ENCODE results near the gene TRMT1.
"Not testable (repeated sequence)": the region's sequence is repeated elsewhere in the genome, so short reads cannot be mapped to it uniquely, and the experiment has no call there.

Gene TRMT1

DNA sequence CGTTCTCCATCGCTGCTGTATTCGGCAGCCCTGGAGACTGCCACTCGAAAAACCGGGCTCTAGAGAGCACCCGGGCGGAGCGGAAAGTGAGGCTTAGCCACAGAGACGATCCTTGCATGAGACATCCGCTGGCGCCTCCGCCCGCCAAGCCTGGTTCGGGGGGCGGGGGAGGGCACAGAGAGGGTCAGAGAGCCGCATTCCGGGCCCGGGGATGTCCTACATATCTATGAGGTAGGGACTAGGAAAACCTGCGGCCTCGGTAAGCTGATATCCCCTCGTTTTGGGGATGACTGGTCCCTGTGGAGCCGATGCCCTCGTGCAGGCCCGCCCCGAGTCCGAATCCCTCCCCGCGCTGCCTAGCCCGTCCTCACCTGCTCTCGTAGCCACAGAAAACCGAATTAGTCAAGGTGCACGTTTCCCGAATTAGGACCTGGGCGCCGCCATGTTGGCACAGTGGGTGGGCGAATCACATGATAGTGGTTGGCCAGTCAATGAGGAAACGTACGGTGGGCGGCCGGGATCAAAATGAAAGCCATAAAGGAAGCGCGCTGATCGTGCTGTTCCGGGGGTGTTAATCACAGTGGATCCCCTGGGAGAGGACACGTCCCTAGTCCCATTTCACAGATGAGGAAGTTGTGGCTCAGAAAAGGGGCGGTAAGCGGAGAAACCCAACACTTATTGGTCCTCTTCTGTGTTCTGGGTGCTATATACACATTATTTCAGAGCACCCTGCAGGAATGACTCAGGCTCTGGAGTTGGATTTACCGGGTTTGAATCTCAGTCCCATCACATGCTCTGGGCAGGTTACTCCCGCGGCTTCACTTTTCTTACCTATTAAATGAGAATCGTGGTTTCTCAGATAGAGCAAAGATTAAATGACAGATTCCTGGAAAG is at the start of gene TRMT1:
Gene TRMT1, minus strand, starts transcription at position 459 of the 894 bp plus-strand sequence. Its CDS starts 341 bp downstream, at position 118.
- peak; percentile 69 for DNase-seq

GRCh38 chr19:13166151-13166550 is 49.6 kb upstream of the TRMT1 start:
- not testable (repeated sequence) for DNase-seq

GRCh38 chr19:13165162-13165997 is 48.8 kb upstream of the TRMT1 start:
- DNase-seq, result no peak

DNA sequence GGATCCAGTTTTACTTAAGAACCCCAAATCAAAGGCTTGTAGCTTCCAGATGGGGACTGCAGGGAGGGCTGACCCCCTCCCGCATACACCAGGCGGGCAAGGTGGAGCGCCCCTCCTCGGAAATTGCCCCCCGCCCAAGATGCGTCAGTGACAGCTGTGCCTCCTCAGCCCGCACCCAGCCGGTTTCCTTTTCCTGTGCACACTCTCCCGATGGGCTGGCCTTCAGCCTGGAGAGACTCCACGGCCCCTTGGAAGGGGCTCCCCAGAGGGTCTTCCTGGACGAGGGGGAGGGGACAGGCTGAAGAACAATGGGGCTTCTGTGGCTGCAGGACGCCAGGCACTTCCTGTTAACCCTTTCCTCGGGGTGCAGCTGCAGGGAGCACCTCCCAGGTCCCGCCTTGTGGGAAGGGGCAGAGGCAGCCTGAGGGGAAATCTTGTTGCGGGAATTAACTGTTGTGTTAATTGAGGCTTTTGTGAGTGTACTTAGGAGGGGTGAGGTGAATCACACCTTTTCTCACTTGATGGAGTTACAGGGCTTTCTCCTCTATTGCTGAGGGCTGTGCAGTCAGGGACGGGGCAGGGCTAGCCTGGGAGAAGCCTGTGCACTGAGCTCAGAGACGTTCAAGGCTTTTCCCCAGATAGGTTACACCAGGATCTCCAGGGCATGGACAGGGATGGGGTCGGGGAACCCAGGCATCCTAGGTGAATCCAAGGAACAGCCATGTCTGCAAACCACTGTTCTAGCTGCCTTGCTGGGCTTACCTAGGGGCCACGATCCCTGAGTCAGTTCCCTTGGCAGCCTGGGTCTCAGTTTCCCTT is 48.0 kb upstream of the TRMT1 start:
- DNase-seq, result no peak

- no peak for DNase-seq
Measured at GRCh38 chr19:13163609-13164342, 47.2 kb upstream of the TRMT1 start.

DNA sequence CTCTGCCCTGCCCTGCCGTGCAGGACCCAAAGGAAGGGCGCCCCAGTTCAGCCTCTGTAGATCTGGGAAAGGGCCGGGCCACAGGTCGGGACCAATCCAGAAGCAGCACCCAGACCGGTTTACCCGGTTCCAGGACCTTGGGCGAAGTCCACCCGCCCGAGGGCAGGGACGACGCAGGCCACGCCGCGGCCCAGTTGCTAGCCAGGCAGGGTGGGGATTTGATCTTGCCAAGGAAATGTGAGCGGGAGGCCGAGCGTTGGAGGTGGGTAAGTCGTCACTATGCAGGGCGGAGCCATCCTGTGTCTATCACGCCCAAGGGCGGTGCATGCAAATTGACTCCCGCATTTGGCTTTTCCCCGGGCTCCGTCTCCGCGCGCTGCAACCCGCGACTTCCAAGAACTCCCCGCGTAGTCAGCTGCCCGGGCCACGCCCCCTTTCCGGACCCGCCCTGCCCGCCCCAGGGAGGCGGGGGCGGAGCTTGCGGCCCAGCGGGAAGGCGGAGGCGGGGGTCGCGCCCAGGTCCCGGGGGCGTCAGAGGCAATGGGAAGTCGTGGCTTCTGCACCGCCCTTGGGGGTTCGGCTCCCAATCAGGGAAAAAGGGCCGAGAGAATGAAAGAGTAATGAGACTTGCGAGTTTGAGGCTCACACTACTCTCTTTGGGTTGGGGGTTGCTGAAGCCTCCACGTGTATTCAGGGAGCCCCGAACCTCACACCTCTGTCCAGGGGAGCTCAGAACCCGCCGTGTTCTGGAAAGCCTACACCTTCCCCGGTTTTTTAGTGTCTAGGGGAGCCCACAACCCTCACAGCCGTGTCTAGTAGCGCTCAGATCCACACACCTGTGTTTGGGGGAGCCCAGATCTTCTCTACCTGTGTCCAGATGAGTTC is 46.4 kb upstream of the TRMT1 start:
- peak; percentile 46 for DNase-seq

GRCh38 chr19:13160557-13160956 is 44.0 kb upstream of the TRMT1 start:
- no peak for DNase-seq

DNA sequence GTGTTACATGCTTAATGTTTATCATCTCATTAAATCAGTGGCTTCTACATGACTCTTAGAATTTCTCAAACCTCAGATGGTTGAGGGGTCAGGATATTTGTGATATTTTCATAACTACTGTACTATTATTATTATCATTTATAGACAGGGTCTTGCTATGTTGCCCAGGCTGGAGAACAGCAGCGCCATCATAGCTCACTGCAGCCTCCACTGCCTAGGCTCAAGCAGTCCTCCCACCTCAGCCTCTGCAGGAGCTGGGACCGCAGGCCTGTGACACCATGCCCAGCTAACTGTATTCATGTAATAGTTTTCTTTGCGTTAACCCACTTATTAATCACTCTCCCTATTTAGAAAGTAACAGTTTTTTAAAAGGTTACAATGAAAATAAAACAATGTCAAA is 43.2 kb upstream of the TRMT1 start:
- DNase-seq, result no peak

DNA sequence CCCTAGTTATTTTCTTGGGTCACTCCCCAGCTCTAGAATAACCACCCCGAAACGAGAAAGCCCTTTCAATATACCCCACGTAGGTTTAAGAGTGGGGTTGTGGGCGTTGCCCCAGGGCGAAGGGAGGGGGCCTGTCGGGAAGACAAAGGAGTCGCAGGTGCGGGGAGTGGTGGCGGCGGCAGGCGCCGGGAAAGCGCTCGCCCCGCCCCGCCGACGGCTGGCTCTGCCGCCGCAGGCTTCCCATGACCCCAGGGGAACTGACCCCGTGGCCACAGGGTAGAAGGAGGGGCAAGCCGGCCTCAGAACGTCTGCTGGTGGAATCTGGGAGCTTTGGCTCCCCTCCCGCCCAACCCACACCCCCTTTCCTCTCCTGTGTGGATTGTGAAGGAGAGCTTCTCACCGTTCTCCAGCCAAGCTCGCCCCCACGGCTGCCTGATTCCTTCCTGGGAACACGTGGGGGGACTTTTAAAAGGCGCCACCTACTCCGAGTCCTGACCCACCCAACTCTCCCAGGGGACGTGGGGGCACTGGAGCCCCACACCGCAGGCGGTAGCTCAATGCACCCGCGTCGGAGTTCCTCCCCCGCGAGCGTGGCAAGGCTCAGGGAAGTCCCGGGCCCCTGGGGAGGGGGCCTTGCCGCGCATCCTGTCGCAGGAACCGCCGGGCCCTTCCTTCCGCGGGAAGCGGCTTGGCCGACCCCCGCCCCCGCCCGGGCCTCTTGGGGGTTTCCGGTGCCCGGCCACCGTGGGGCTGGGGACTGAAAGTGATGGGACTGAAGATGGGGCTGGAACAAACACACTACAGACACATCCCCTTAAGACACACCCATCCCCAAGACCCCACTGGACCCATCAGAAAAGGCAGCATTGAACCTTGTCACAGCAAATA is 39.2 kb upstream of the TRMT1 start:
- DNase-seq, result no peak

DNA sequence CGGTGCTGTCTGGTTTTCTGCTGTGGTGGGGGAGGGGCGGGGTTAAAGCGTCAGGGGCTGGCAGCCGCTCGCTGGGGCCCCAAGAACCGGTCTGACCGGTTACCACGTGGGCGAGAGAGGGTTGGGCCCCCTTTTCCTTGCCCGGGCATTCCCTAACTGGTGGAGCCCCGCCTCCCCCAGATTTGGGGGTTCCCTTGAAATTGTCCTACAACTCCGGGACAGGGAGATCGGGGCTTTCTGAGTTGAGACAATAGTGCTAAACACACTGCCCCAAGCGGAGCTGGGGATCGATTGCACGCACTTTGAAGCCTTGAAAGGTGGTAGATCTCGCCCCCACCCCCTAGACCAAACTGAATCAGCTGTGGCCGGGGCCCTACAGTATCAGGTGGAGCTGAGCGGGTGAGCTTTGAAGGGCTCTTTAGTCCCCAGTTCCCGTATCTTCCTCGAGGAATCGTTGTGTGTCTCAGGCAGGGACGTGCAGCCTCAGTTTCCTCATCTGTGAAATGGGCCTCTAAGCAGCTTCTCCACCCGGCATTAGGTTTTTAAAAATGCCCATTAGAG is 38.5 kb upstream of the TRMT1 start:
- no peak for DNase-seq

DNA sequence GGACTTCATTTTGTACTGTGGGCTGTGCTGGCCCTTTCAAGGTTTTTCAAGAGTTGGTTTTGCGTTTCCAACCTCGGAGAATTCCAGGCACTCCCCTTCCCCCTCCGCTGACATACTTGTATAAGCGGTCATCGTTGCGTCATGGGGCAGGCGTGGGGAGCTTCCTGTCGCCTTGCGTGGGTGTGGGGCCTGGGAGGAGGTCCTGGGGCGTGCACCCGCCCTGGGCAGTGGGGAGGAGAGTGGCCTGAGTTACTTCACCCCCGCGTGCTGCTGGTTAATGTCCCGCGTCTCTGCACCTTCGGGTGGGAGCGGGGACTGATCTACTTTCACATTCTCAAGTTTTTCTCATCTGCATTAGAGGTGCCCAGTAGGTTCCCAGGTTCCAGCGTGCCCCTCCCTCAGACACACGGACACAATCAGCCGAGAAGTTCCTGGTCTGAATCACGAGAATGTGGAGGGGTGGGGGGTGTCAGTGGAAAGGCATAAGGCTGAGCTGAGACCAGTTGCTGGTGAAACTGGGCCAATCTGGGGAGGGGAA is 37.8 kb upstream of the TRMT1 start:
- no peak for DNase-seq

- no peak for DNase-seq
Measured at GRCh38 chr19:13153569-13154240, 37.2 kb upstream of the TRMT1 start.

GRCh38 chr19:13152974-13153568 is 36.5 kb upstream of the TRMT1 start:
- DNase-seq, result peak; percentile 55

GRCh38 chr19:13152356-13152973 is 35.9 kb upstream of the TRMT1 start:
- no peak for DNase-seq

DNA sequence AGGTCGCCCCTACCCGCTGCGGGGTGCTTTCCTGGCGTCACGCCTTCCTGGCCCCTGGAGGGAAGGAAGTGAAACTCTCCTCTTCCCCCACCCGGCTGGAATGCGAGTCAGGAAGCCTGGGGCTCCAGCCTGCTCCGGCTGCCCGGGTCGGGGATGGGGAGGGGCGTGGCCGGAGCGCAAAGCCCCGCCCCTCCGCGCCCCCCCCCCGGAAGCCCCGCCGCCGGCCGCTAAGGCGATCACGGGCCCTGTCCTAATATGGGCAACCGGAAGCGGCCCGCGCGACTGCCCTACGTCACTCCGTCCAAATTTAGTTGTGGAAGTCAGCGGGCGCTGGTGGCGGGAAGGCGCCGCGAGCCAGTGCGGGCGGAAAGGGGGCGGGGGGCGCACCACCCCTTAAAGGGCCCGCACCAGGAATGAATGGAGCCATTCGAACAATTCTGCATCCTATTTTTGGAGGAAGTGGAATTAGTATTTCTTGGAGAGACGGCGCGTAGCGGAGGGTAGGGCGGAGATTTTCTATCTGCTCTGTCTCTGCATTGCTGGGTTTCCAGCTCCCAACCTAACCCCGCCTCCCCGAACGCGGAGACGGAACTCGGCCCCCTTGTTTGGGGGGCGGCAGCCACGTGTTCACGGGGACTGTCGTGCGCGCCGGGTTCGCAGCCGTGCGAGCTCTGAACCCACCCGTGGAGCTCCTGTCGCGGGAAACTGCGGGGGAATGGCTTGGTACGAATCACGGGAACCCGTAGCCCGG is 35.2 kb upstream of the TRMT1 start:
- DNase-seq, result peak; percentile 89

GRCh38 chr19:13150931-13151604 is 34.5 kb upstream of the TRMT1 start:
- no peak for DNase-seq
